ENCODE data around the gene RAB2B.
"Not testable (repeated sequence)": the region's sequence is repeated elsewhere in the genome, so short reads cannot be mapped to it uniquely, and the experiment has no call there.

RAB2B gene

GRCh38 chr14:21486640-21487087 lies 9.9 kb upstream of the RAB2B start:
- DNase-seq (ENCODE audit: low read depth) = no peak

DNA sequence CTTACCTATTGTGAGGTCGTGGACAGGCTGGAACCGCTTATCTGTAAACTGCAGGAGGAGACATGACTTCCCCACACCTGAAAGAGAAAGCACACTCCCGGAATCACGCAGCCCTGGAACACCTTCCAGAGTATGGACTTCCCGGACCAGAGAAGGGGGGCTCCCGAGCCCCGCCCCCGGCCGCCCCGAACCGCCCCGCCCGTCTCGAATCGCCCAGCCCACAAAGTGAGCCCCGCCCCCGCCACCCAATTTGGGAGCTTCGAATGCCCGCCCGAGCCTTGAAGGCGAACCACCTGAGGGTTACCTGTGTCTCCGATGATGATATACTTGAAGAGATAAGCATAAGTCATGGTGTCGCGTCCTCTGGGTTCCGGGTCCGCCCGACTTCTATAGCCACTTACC lies 235 bp downstream of the RAB2B start:
- peak; percentile 54 for DNase-seq (ENCODE audit: low read depth)

- DNase-seq (ENCODE audit: low read depth) = no peak
Measured at GRCh38 chr14:21475767-21476522, 814 bp downstream of the RAB2B start.

DNA sequence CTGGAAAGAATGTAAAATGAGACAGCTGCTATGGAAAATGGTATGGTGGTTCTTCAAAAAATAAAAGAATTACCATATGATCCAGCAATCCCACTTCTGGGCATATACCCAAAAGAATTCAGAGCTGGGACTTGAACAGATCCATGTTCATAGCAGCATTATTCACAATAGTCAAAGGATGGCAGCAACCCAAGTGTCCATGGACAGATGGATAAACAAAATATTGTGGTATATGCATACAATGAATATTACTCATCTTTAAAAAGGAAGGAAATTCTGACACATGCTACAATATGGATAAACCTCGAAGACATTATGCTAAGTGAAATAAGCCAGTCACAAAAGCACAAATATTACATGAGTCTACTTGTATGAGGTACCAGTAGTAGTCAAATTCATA lies 9.1 kb downstream of the RAB2B start:
- peak; percentile 75 for DNase-seq (ENCODE audit: low read depth)

- DNase-seq (ENCODE audit: low read depth) = peak; percentile 99
Measured at GRCh38 chr14:21455912-21456667, 20.7 kb downstream of the RAB2B start, which contains the start of gene CHD8. Gene CHD8 (minus strand): TSS chr14:21456123. CDS start chr14:21431643, 24,480 bp downstream.

- DNase-seq (ENCODE audit: low read depth) = no peak
Measured at GRCh38 chr14:21455592-21455911, 21.2 kb downstream of the RAB2B start.

- DNase-seq (ENCODE audit: low read depth) = no peak
Measured at GRCh38 chr14:21454843-21455544, 21.8 kb downstream of the RAB2B start.

GRCh38 chr14:21449899-21450216 lies 26.9 kb downstream of the RAB2B start:
- no peak for DNase-seq (ENCODE audit: low read depth)

- DNase-seq (ENCODE audit: low read depth) = not testable (repeated sequence)
Measured at GRCh38 chr14:21442657-21443056, 34.1 kb downstream of the RAB2B start.

DNA sequence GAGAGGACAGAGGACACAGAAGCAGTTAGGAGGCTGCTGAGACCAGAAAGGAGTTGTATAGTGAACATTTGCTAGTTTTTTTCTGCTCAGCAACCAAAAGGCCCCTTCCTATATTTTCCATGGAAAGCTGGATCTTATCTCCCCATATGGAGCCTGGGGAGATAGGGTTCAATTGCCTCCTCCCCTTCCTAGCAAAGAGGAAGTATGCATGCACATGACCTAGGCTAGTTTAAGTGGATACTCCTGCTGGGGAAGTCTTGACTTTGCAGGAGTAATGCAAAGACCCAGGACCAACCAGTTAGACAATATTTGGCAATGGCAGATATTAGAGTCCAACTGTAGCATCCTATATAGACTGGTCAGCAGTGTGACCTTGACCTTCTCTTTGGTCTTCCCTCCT lies 35.9 kb downstream of the RAB2B start:
- DNase-seq (ENCODE audit: low read depth) = no peak

DNA sequence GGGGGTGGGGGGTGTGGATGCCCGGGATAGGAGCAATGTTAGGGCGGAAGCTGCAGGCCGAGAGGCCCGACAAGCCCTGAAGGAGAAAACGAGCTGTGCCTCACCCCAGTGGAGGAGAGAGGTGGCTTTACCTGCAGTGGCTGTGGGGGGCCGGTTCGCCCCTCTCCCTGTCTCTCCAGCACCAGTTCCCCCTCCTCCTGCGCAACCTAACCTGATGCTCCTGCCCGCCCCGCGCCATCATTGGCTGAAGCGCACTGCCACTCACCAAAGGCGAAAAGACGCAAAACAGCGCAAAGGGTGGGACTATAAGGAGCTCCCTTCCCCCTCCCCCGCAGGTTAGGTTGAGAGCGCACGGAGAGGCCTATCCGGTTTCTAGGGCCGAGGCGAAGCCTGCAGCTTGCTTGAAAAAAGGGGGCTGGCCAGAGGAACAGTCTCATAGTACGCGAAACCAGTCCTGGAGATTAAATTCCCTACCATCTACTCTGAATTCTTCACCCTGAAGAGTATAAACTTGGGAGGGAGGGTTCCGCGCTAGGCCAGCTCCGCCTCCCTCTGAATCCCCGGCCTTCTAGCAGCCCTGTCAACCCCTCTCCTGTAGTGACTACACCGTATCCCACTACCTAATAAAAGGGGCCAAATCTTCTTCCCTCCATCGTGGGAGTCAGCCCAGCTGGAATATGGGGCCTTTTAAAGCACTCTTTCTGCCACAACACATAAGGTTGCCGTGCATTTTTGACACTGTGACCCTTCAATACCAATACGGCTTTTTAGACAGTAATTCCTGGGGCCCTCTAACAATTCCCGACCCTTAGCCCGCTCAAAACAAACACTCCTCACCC lies 39.5 kb downstream of the RAB2B start:
- DNase-seq (ENCODE audit: low read depth) = peak; percentile 99

DNA sequence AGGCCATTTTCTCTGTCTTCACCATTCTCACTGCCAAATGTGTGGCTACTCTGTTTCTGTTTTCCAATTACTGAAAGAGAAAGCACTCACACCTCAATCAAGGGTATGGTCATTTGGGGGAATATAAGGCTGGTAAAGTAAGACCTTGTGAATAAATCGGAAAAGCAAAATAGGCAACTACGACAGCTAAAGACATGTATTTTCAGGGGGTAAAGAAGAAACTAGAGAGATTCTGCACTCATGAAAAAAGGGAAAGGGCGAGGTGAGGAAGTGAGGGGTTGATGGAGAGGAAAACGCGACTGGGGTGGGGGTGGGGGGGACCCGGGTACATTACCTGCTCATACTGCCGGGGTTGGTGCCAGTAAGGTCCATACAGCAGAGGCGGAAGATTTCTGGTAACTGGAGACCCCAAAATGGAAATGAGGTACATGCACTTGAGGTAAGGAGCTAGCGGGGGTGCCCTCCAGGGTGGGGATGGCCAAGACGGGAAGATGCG lies 40.1 kb downstream of the RAB2B start:
- no peak for DNase-seq (ENCODE audit: low read depth)

- DNase-seq (ENCODE audit: low read depth) = no peak
Measured at GRCh38 chr14:21431126-21431525, 45.6 kb downstream of the RAB2B start.

DNA sequence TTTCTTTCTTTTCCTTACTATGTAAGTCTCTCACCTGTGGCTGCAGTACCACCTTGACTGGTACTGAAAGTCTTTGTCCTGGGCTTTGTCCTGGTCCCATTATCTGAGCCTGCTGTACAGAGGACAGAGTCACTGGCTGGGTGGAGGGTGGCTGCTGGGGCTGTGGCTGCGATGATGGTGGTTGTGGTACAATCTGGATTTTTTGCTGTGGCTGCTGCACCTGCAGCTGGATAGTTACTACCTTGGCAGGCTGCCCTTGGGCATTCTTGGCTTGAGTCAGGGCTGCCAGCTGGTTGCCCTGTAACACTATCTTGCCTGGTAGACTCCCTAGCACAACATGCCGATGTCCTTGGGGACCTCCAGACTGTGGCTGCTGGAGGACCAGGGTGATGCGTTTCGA lies 47.8 kb downstream of the RAB2B start:
- no peak for DNase-seq (ENCODE audit: low read depth)

DNA sequence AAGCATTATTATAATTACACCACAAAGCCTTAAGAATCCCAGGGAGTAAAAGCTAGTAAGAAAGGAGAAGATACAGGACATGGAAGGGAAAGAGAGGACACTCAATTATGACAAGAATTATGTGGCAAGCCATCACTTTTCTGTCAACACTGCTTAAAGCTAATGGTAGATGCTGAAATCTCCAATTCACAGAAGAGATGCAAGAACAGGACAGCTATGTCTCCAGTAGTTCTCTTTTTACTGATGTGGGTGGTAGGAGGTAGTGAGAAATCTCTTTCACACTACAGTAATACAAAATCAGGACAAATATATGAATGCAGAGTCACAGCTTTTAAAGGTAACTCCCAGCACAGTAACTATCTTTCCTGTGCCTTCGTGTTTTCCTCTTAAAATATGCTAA lies 50.1 kb downstream of the RAB2B start:
- no peak for DNase-seq (ENCODE audit: low read depth)

DNA sequence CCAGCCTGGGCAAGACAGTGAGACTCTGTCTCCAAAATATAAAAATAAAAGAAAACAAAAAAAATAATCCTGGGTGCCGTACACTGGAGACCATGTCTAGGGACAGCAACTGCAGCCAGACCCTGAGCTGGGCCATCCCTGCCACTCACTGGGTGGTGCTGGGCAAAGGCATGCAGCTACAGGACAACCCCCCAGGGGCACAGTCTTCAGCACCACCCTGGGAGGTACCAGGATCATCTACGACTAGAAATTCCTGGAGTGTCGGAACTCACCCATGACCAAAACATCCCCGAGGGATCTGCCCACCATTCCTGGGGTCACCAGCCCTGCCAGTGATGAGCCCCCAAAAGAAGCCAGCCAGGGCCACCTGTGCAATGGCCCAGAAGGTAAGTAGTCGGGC lies 57.2 kb downstream of the RAB2B start:
- DNase-seq (ENCODE audit: low read depth) = no peak

DNA sequence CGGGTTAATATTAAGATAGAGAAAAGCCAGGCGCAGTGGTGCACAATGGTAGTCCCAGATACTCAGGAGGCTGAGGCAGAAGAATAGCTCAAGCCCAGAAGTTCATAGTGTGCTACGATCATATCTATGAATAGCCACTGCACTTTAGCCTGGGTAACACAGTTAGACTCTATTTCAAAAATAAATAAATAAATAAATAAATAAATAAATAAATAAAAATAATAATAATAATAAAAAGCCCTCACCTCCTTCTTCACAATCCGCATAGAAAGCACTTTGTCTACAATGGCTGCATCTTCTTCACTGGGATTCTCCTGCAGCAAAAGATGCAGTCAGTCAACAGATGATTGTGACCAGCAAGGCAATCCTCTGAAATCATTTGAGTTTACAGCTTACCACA lies 61.4 kb downstream of the RAB2B start:
- DNase-seq (ENCODE audit: low read depth) = no peak

GRCh38 chr14:21414137-21414631 lies 62.6 kb downstream of the RAB2B start:
- DNase-seq (ENCODE audit: low read depth) = no peak
